Nephron progenitor cell (in vitro differentiated cells): ENCODE results near the gene PLCL1.

Experiments used
- DNase-seq: peaks from one replicate; pipeline ENCODE4 v3.0.0; 2021
- H3K27ac Mint-ChIP-seq: 2 replicates; pipeline ENCODE4 v1.8.0; 2021; ENCODE audit warnings: mild to moderate bottlenecking, moderate library complexity, mixed read lengths
- H3K27me3 Mint-ChIP-seq: 2 replicates; pipeline ENCODE4 v1.8.0; 2021; ENCODE audit warnings: mild to moderate bottlenecking, low read depth, mixed read lengths; ENCODE audit not compliant: poor library complexity
- H3K36me3 Mint-ChIP-seq: 2 replicates; pipeline ENCODE4 v1.8.0; 2021; ENCODE audit warnings: low read depth, mixed read lengths
- H3K4me1 Mint-ChIP-seq: 2 replicates; pipeline ENCODE4 v1.8.0; 2021; ENCODE audit warnings: mixed read lengths
- H3K4me3 Mint-ChIP-seq: 2 replicates; pipeline ENCODE4 v1.8.0; 2021; ENCODE audit warnings: mild to moderate bottlenecking, moderate library complexity, mixed read lengths
- H3K9me3 Mint-ChIP-seq: 2 replicates; pipeline ENCODE4 v1.8.0; 2021; ENCODE audit warnings: mild to moderate bottlenecking, moderate library complexity, mixed read lengths
- TF ChIP-seq, protein P1 (sequence below): fragments of 200-600 bp; sonication (generic); IDR thresholded peaks from 2 replicates; pipeline ENCODE4 v1.5.0; 2021; ENCODE audit warnings: antibody characterized with exemption

The PLCL1 gene

DNA sequence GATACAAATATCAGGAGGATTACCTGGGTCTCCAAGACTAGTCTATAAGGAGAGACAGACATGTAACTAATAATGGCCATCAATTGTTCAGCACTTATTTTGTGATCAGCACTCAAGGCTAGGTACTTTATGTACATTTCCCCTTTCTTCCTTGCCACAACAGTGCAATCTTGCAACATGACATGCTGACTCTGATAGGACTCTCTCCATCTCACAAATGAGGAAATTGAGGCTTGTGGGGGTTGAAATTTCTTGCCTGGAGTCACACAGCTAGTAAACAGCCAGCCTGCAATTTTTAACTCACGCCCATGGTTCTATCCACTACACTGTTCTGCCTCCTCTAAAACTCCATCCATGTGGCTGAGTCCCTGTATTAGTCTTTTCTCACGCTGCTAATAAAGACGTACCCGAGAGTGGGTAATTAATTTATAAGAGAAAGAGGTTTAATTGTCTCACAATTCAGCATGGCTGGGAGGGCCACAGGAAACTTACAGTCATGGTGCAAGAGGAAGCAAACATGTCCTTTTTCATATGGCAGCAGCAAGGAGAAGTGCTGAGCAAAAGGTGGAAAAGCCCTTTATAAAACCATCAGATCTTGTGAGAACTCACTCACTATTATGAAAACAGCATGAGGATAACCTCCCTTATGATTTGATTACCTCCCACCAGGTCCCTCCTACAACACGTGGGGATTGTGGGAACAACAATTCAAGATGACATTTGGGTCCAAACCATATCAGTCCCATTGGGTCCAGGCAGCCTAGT lies 302.4 kb downstream of the PLCL1 start:
- Mint-ChIP-seq H3K36me3 (no peaks in the 10 kb centered on the region), H3K27ac (no peak overlapping the region), H3K9me3 (peaks cover 9% of the 10 kb centered on the region), H3K27me3 (no peaks in the 10 kb centered on the region), H3K4me3 (no peak overlapping the region), H3K4me1 (no peaks in the 10 kb centered on the region)
- no peak for DNase-seq
- TF ChIP-seq, protein P1, sequence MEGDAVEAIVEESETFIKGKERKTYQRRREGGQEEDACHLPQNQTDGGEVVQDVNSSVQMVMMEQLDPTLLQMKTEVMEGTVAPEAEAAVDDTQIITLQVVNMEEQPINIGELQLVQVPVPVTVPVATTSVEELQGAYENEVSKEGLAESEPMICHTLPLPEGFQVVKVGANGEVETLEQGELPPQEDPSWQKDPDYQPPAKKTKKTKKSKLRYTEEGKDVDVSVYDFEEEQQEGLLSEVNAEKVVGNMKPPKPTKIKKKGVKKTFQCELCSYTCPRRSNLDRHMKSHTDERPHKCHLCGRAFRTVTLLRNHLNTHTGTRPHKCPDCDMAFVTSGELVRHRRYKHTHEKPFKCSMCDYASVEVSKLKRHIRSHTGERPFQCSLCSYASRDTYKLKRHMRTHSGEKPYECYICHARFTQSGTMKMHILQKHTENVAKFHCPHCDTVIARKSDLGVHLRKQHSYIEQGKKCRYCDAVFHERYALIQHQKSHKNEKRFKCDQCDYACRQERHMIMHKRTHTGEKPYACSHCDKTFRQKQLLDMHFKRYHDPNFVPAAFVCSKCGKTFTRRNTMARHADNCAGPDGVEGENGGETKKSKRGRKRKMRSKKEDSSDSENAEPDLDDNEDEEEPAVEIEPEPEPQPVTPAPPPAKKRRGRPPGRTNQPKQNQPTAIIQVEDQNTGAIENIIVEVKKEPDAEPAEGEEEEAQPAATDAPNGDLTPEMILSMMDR = no peak

DNA sequence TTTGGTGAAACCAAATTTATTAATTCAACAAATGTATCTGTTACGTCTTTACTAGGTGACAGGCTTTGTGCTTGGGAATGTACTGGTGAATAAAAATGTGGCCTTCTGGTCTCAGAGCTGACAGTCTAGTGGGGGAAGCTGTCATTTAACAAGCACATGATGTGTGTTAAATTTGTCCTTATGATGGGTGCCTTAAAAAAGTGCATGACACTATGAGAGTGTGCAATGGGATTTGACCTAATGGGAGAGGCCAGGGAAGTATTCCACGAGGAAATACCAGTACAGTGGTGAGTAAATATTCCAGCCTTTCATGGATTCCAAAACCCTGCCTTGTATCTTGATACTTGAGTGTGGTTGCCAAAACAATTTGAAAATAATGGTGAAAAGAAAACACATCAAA lies 308.9 kb downstream of the PLCL1 start:
- Mint-ChIP-seq H3K27ac (peak overlapping the region; percentile 40), H3K4me1 (no peaks in the 10 kb centered on the region), H3K27me3 (no peaks in the 10 kb centered on the region), H3K4me3 (no peak overlapping the region), H3K36me3 (no peaks in the 10 kb centered on the region), H3K9me3 (no peaks in the 10 kb centered on the region)
- TF ChIP-seq, protein P1 = no peak
- no peak for DNase-seq

DNA sequence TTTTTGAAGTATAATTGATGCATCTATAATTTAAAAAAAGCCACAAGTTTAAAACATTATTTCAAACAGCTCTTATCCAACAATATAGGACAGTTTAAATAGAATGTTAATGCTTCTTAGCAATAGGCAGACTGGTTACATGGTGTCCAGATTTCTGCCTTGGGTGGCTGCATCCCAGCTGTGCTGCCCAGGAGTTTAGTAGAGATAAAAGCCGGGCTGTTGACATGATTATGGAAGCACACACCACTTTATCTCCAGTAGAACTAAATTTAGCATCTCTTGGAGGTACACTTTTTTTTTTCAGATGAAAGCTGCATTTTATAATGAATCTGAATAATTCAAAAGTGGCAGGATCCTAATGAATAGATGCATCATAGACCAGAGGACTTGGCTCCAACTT lies 309.7 kb downstream of the PLCL1 start:
- no peaks in the 10 kb centered on the region for H3K27me3 Mint-ChIP-seq
- DNase-seq = no peak
- TF ChIP-seq, protein P1 = no peak
- H3K4me3 Mint-ChIP-seq = no peak overlapping the region
- H3K9me3 Mint-ChIP-seq = no peaks in the 10 kb centered on the region
- no peaks in the 10 kb centered on the region for H3K36me3 Mint-ChIP-seq
- no peaks in the 10 kb centered on the region for H3K4me1 Mint-ChIP-seq
- H3K27ac Mint-ChIP-seq = no peak overlapping the region

DNA sequence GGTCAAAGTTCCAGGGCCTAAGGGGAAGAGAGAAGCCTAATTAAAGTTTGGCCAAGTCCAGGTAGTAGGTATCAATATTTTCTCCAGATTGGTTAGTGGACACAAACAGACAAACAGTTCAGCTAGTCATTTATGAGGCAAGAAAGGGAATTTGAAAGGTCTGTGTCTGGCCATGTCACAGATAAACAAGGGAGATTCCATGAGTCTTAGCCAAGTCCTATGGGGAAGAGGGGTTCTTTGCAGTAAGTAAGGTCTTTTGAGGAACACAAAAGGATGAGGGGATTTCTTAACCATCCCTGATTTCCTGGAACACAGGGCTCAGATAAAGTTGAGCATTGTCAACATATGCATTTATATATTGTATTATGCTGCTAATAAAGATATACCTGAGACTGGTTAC lies 310.8 kb downstream of the PLCL1 start:
- H3K27ac Mint-ChIP-seq = no peak overlapping the region
- no peaks in the 10 kb centered on the region for H3K4me1 Mint-ChIP-seq
- no peak for DNase-seq
- TF ChIP-seq, protein P1 = no peak
- H3K36me3 Mint-ChIP-seq = no peaks in the 10 kb centered on the region
- H3K4me3 Mint-ChIP-seq = no peak overlapping the region
- H3K27me3 Mint-ChIP-seq = no peaks in the 10 kb centered on the region
- no peaks in the 10 kb centered on the region for H3K9me3 Mint-ChIP-seq

DNA sequence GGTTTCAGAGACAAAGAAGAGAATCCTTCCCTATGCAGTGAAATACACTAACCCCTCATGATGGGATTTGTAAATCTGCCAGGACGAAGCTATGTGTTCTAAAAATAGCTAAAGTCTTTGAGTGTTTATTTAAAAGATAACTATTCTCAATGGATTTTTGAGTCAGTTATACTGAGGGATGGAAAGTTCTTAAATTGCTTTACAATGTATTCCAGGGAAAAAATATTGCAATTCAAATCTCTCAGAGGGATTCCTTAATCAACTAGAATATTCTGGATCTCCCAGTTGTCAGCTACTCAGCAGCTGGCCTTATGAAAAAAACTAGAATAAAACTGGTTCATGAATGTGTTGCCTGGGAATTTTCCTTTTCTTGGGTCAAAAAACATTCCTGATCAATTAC lies 312.4 kb downstream of the PLCL1 start:
- H3K27ac Mint-ChIP-seq = no peak overlapping the region
- DNase-seq = no peak
- H3K27me3 Mint-ChIP-seq = peaks cover 8% of the 10 kb centered on the region
- H3K4me1 Mint-ChIP-seq = no peaks in the 10 kb centered on the region
- H3K4me3 Mint-ChIP-seq = no peak overlapping the region
- H3K9me3 Mint-ChIP-seq = no peaks in the 10 kb centered on the region
- H3K36me3 Mint-ChIP-seq = no peaks in the 10 kb centered on the region
- TF ChIP-seq, protein P1 = no peak

DNA sequence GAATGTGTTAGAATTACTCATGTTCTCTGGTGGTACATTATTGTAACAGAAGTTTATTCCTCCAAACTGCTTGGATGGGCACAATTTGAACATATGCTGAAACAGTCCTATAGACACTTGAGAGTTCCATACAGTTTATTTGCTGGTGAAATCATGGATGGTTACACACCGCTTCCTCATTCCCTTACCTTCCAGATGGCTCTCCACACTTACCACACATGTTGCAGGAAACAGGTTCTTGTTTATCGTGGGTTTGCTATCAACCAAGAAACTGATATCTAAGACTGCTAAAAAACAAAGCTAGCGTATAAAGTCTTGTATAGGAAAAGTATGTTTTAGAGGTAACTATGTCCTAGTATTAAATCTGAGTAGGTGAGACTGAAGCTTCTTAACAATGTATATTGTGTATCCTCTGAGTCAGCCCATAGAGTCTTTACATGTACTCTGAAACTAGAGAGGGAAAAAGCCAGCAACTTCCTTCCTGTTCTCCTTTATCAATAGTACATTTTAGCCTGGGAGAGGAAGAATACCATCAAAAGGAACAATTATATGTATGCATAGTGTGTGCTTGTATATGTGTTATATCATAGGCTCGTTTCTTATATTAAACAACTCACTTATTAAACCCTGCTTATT lies 313.1 kb downstream of the PLCL1 start:
- Mint-ChIP-seq H3K4me3 (no peak overlapping the region), H3K9me3 (no peaks in the 10 kb centered on the region), H3K36me3 (no peaks in the 10 kb centered on the region), H3K4me1 (no peaks in the 10 kb centered on the region), H3K27me3 (peaks cover 9% of the 10 kb centered on the region), H3K27ac (no peak overlapping the region)
- TF ChIP-seq, protein P1 = no peak
- DNase-seq = no peak
